RWPE2 (cell line): ENCODE data around the gene ZNFX1.

Experiments used
- ATAC-seq: fragments of 200-7000 bp; cut with Tn5 transposase; 3 replicates; pipeline ENCODE4 v1.9.1; 2021; ENCODE audit warnings: low read depth
- DNase-seq: peaks from one replicate; pipeline ENCODE4 v3.0.0-alpha.2; 2020; ENCODE audit warnings: low spot score
- H3K27ac ChIP-seq: fragments of 450-650 bp; 2 replicates; pipeline ENCODE4 v1.5.1; 2017; ENCODE audit warnings: mild to moderate bottlenecking; ENCODE audit not compliant: poor library complexity, severe bottlenecking
- H3K27me3 ChIP-seq: fragments of 250-450 bp; sonication (Bioruptor Pico); 2 replicates; pipeline ENCODE4 v1.5.1; 2021; ENCODE audit warnings: mild to moderate bottlenecking, moderate library complexity; ENCODE audit not compliant: insufficient read depth, poor library complexity, severe bottlenecking
- H3K36me3 ChIP-seq: fragments of 250-450 bp; sonication (Bioruptor Pico); 2 replicates; pipeline ENCODE4 v1.5.1; 2020; ENCODE audit warnings: low read depth, mild to moderate bottlenecking, moderate library complexity
- H3K4me1 ChIP-seq: fragments of 250-450 bp; sonication (Bioruptor Pico); 2 replicates; pipeline ENCODE4 v1.5.1; 2021; ENCODE audit warnings: mild to moderate bottlenecking, moderate library complexity; ENCODE audit not compliant: insufficient read depth, poor library complexity, severe bottlenecking
- H3K4me3 ChIP-seq: fragments of 250-450 bp; sonication (Bioruptor Pico); 2 replicates; pipeline ENCODE4 v1.5.1; 2021; ENCODE audit warnings: mild to moderate bottlenecking, moderate library complexity; ENCODE audit not compliant: severe bottlenecking
- H3K9me3 ChIP-seq: fragments of 250-450 bp; sonication (Bioruptor Pico); 2 replicates; pipeline ENCODE4 v1.5.1; 2021; ENCODE audit warnings: mild to moderate bottlenecking, moderate library complexity; ENCODE audit not compliant: severe bottlenecking
- CTCF ChIP-seq: fragments of 450-650 bp; IDR thresholded peaks from one replicate; pipeline ENCODE4 v1.5.1; 2017; ENCODE audit warnings: mild to moderate bottlenecking, moderate library complexity; ENCODE audit not compliant: poor library complexity, severe bottlenecking

The ZNFX1 gene

DNA sequence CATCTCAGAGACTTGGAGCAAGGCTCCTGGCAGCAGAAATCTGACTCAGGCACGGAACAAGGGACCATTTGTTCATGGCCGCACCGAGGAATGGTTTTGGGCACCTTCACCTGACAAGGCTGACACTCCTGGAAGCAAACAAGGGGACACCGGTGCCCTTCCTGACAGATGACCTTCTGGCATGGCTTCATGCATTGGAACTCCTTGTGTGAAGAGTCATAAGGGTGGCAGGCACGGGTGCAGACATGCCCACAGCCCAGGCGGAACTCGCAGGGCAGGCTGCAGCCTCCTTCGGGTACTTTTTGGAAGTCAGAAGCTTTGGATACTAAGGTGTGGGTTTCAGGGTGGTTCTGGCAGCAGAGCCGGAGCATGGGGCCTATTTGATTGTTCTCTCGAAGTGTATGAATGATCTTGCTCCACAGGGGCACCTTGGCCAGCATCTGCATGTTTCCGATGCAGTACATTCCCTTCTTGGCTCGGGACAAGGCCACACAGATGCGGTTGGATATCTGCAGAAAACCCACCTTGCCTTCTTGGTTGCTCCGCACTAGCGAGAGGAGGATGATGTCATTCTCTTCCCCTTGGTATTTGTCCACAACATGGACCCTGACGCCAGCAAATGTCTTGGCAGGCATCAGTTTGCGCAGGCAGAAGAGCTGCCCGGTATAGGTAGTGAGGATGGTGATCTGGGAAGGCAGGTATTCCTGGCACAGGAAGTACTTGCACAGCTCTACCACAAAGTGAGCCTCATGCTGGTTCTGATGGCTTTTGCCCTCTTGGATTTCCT lies 28.8 kb downstream of the ZNFX1 start:
- Histone ChIP-seq H3K4me1 (no peaks in the 10 kb centered on the region), H3K27ac (no peak overlapping the region), H3K27me3 (no peaks in the 10 kb centered on the region), H3K36me3 (peaks cover 99% of the 10 kb centered on the region), H3K9me3 (no peaks in the 10 kb centered on the region), H3K4me3 (no peak overlapping the region)
- peak; percentile 74 for DNase-seq
- no peak; the same call in 2 of the 3 replicates for ATAC-seq
- no peak for TF ChIP-seq CTCF

GRCh38 chr20:49248301-49248700 lies 29.6 kb downstream of the ZNFX1 start:
- H3K4me3 ChIP-seq, result no peak overlapping the region
- no peak for DNase-seq
- H3K27ac ChIP-seq, result no peak overlapping the region
- H3K4me1 ChIP-seq, result no peaks in the 10 kb centered on the region
- no peaks in the 10 kb centered on the region for H3K9me3 ChIP-seq
- H3K27me3 ChIP-seq, result no peaks in the 10 kb centered on the region
- H3K36me3 ChIP-seq, result peaks cover 99% of the 10 kb centered on the region
- no peak for ATAC-seq
- TF ChIP-seq CTCF, result no peak

- peaks cover 99% of the 10 kb centered on the region for H3K36me3 ChIP-seq
- H3K27me3 ChIP-seq, result no peaks in the 10 kb centered on the region
- DNase-seq (no peak), ATAC-seq (no peak)
- H3K4me3 ChIP-seq, result no peak overlapping the region
- H3K9me3 ChIP-seq, result no peaks in the 10 kb centered on the region
- no peak overlapping the region for H3K27ac ChIP-seq
- H3K4me1 ChIP-seq, result no peaks in the 10 kb centered on the region
- no peak for TF ChIP-seq CTCF
Measured at GRCh38 chr20:49247792-49248191, 30.1 kb downstream of the ZNFX1 start.

- DNase-seq (no peak), ATAC-seq (no peak)
- no peaks in the 10 kb centered on the region for H3K4me1 ChIP-seq
- TF ChIP-seq CTCF, result no peak
- no peak overlapping the region for H3K27ac ChIP-seq
- H3K9me3 ChIP-seq, result no peaks in the 10 kb centered on the region
- peaks cover 99% of the 10 kb centered on the region for H3K36me3 ChIP-seq
- no peak overlapping the region for H3K4me3 ChIP-seq
- H3K27me3 ChIP-seq, result no peaks in the 10 kb centered on the region
Measured at GRCh38 chr20:49247169-49247723, 30.6 kb downstream of the ZNFX1 start.
